A549 (cell line): ENCODE data around the gene ZFYVE28.

Experiments used
- CEBPB ChIP-seq, 2 experiments: fragments of >200 bp in 1 of 2; sonication (Bioruptor Twin) in 1 of 2; formaldehyde crosslinking in 1 of 2; IDR thresholded peaks; 2 replicates each; pipeline ENCODE4 v1.6.1; 2012 to 2016
- ESRRA ChIP-seq: fragments of 150-350 bp; IDR thresholded peaks from 2 replicates; pipeline ENCODE4 v1.6.1; 2014; ENCODE audit warnings: mild to moderate bottlenecking, low read length, borderline replicate concordance
- GATA3 ChIP-seq: IDR thresholded peaks from 2 replicates; pipeline ENCODE4 v1.6.1; 2012; ENCODE audit warnings: borderline replicate concordance
- HOXB13 ChIP-seq: fragments of 250-450 bp; sonication (Bioruptor Pico); IDR thresholded peaks from 2 replicates; pipeline ENCODE4 v1.5.0; 2020; ENCODE audit warnings: low read depth, mild to moderate bottlenecking, moderate library complexity
- MYC ChIP-seq: IDR thresholded peaks from 2 replicates; pipeline ENCODE4 v1.6.1; 2012; ENCODE audit warnings: mild to moderate bottlenecking, inconsistent platforms, low read length, improper control_type of control experiment, borderline replicate concordance
- PHF8 ChIP-seq: fragments of 200-600 bp; sonication (generic); IDR thresholded peaks from 2 replicates; pipeline ENCODE4 v1.6.1; 2016; ENCODE audit warnings: low read depth, mild to moderate bottlenecking, antibody characterized with exemption, moderate library complexity, borderline replicate concordance
- POLR2A ChIP-seq: IDR thresholded peaks from 2 replicates; pipeline ENCODE4 v1.6.1; 2012; ENCODE audit warnings: mild to moderate bottlenecking, low read length
- RAD21 ChIP-seq, 2 experiments: fragments of >200 bp in 1 of 2; sonication (Bioruptor Twin) in 1 of 2; formaldehyde crosslinking in 1 of 2; IDR thresholded peaks in 1 of 2; conservative IDR thresholded peaks in 1 of 2; 2 replicates in 1 of 2; 3 replicates in 1 of 2; pipeline ENCODE4 v1.6.1; 2012 to 2018; ENCODE audit warnings: inconsistent platforms in 1 of 2
- ZC3H11A ChIP-seq: fragments of 450-650 bp; IDR thresholded peaks from 2 replicates; pipeline ENCODE4 v1.6.1; 2014; ENCODE audit warnings: antibody characterized with exemption, mild to moderate bottlenecking
- TF ChIP-seq, protein P1 (sequence below): fragments of 150-350 bp; IDR thresholded peaks from 2 replicates; pipeline ENCODE4 v1.6.1; 2014; ENCODE audit warnings: low read depth, mild to moderate bottlenecking, low read length
- TF ChIP-seq, protein P2 (sequence below): fragments of 450-650 bp; IDR thresholded peaks from 2 replicates; pipeline ENCODE4 v1.6.1; 2014; ENCODE audit warnings: antibody characterized with exemption
- TF ChIP-seq, protein P3 (sequence below): fragments of >200 bp; sonication (Bioruptor Twin); formaldehyde crosslinking; IDR thresholded peaks from 3 replicates; pipeline ENCODE4 v1.5.1; 2016

DNA sequence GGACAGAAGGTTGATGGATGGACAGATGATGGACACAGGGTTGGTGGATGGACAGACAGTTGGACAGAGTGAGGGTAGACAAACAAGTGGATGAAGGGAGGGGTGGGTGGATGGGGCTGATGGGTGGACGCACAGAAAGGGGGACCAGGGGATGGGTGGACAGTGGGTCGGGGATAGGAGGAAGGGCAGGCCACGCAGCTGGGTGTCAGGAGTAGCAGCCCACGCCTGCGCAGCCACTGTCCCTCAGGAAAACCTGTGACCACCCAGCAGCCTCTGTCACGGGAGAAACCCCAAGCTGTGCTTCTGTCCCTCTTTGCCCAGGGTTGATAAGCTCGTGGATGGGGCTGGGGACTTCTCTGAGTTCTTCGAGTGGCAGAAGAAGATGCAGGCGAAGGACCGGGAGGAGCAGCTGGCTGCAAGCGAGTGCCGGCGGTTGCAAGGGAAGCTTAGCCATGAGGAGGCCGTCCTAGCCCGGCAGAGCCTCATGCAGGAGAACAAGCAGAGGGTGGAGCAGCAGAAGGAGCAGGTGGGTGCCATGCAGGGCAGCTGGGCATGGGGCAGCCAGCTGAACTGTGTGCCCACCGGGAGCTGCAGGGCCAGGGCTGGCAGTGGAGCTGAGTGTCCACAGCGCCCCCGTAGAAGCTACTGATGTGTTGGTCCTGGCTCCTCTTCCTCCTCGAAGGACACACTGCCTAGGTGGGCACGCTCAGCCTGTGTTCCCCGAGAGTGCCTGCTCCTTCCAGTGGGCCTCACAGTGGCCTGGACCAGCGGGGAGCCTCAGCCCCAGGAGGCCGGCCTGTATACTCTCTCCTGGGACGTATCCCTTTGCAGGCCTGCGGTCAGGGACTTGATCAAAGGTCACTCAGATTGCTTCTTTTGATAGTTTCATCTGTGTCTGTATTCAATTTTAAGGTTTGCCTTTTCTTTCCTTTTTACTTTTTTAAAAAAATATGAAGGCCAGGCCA lies 33.7 kb upstream of the ZFYVE28 start:
- TF ChIP-seq POLR2A (no peak), RAD21 (conservative IDR thresholded peaks at IDR 0.05 in 1 of 2, IDR thresholded peaks at IDR 0.05 in 1 of 2) (no peak), CEBPB (IDR thresholded peaks at IDR 0.05) (no peak), HOXB13 (CRISPR knock-in tag) (no peak), ESRRA (no peak), ZC3H11A (no peak), PHF8 (no peak), MYC (no peak), GATA3 (no peak)
- TF ChIP-seq, protein P1, sequence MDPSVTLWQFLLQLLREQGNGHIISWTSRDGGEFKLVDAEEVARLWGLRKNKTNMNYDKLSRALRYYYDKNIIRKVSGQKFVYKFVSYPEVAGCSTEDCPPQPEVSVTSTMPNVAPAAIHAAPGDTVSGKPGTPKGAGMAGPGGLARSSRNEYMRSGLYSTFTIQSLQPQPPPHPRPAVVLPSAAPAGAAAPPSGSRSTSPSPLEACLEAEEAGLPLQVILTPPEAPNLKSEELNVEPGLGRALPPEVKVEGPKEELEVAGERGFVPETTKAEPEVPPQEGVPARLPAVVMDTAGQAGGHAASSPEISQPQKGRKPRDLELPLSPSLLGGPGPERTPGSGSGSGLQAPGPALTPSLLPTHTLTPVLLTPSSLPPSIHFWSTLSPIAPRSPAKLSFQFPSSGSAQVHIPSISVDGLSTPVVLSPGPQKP = no peak
- TF ChIP-seq, protein P2, sequence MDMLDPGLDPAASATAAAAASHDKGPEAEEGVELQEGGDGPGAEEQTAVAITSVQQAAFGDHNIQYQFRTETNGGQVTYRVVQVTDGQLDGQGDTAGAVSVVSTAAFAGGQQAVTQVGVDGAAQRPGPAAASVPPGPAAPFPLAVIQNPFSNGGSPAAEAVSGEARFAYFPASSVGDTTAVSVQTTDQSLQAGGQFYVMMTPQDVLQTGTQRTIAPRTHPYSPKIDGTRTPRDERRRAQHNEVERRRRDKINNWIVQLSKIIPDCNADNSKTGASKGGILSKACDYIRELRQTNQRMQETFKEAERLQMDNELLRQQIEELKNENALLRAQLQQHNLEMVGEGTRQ = no peak
- TF ChIP-seq, protein P3, sequence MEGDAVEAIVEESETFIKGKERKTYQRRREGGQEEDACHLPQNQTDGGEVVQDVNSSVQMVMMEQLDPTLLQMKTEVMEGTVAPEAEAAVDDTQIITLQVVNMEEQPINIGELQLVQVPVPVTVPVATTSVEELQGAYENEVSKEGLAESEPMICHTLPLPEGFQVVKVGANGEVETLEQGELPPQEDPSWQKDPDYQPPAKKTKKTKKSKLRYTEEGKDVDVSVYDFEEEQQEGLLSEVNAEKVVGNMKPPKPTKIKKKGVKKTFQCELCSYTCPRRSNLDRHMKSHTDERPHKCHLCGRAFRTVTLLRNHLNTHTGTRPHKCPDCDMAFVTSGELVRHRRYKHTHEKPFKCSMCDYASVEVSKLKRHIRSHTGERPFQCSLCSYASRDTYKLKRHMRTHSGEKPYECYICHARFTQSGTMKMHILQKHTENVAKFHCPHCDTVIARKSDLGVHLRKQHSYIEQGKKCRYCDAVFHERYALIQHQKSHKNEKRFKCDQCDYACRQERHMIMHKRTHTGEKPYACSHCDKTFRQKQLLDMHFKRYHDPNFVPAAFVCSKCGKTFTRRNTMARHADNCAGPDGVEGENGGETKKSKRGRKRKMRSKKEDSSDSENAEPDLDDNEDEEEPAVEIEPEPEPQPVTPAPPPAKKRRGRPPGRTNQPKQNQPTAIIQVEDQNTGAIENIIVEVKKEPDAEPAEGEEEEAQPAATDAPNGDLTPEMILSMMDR = no peak
